Mammary epithelial cell (primary cell): ENCODE data around the gene CELF2.

ENCODE experiments used
- CTCF ChIP-seq, 2 donors: IDR thresholded peaks in 1 of 2; conservative IDR thresholded peaks in 1 of 2; 2 replicates each; pipeline ENCODE4 v1.5.1; 2011 to 2012; ENCODE audit warnings: inconsistent platforms in 2 of 2, low read length in 2 of 2, mild to moderate bottlenecking in 2 of 2, control low read depth in 1 of 2, low read depth in 1 of 2; ENCODE audit not compliant: insufficient read depth in 1 of 2; ENCODE audit errors: extremely low read depth in 1 of 2
- EZH2 ChIP-seq: IDR thresholded peaks from 2 replicates; pipeline ENCODE4 v1.6.1; 2012; ENCODE audit warnings: low read length, inconsistent platforms, borderline replicate concordance

GRCh38 chr10:11080564-11080984 lies 62.9 kb downstream of the CELF2 start:
- TF ChIP-seq CTCF (conservative IDR thresholded peaks at IDR 0.05 in 1 of 2, IDR thresholded peaks at IDR 0.05 in 1 of 2; ENCODE audit: extremely low read depth in 1 of 2, insufficient read depth in 1 of 2, low read depth in 1 of 2, low read length in 2 of 2) (no peak), EZH2 (no peak)
